ENCODE data around the gene LAGE3. TPM values are rescaled to one million over a fixed set of nuclear protein-coding genes. Genes with fewer than 3 reads are reported as not detected.
A peak's percentile ranks its signal among the peaks of the same experiment; 100 is the strongest.

Gene LAGE3
- total and polyA plus RNA-seq, 10 of the 15 experiments (the other 5 are each of a cell fraction or from before 2014, with no cell fraction given) = 5.3 to 63.7 (median 19.7) TPM

- CTCF ChIA-PET = interaction anchor here (2.1 kb wide), 1 partner anchor 41 kb away, joined by 6 read pairs; no protein-coding TSS in a partner anchor
- no peak for FAIRE-seq
- Histone ChIP-seq H2AFZ (ENCODE audit: control insufficient read depth, low read depth, low read length) (peak overlapping the region; percentile 19; the same call in 1 of the 2 replicates), H3K36me3 (ENCODE audit: control insufficient read depth in 2 of 2, insufficient read depth in 2 of 2, low read length in 1 of 2) (peaks cover 0 to 2% of the 10 kb centered on the region in 2 experiments; a peak in 2 of 4 replicates), H3K79me2 (ENCODE audit: control insufficient read depth, insufficient read depth, low read length) (peaks cover 21% of the 10 kb centered on the region), H3K27ac (ENCODE audit: control insufficient read depth, insufficient read depth) (peak overlapping the region; percentile 42), H3K4me2 (ENCODE audit: control insufficient read depth, insufficient read depth) (peak overlapping the region; percentile 77), H3K9me3 (replicated peaks; ENCODE audit: control insufficient read depth, insufficient read depth, low read length) (no peaks in the 10 kb centered on the region; the same call in 2 of the 3 replicates), H3K4me3 (peak overlapping the region; percentile 64), H3K9ac (ENCODE audit: control insufficient read depth, insufficient read depth, low read length) (peak overlapping the region; percentile 75), H3K4me1 (ENCODE audit: control insufficient read depth, insufficient read depth, low read length) (peaks cover 8% of the 10 kb centered on the region; the same call in 1 of the 2 replicates), H3K27me3 (replicated peaks in 1 of 2; ENCODE audit: control insufficient read depth in 2 of 2, insufficient read depth in 2 of 2, low read length in 1 of 2) (no peaks in the 10 kb centered on the region), H4K20me1 (ENCODE audit: control insufficient read depth, insufficient read depth) (no peaks in the 10 kb centered on the region)
- WGBS (ENCODE audit: insufficient coverage, insufficient replicate concordance, low lambda C conversion rate, missing lambda C conversion rate) = 27% methylated on average over 35 of the region's 35 CpGs
- RAD21 ChIA-PET (ENCODE audit: unreplicated experiment) = interaction anchor here (1.4 to 1.5 kb wide), 2 partner anchors 11 to 41 kb away, joined by 4 read pairs; no protein-coding TSS in a partner anchor
- SMC1A ChIA-PET (ENCODE audit: uncharacterized antibody, unreplicated experiment) = interaction anchor here (1.5 to 1.6 kb wide), 2 partner anchors 9 to 41 kb away, joined by 3 to 7 read pairs; no protein-coding TSS in a partner anchor
- intact Hi-C loops (cut with micrococcal nuclease; ENCODE audit: unreplicated experiment) = no loop called here
- no peak for DNase-seq (ENCODE audit: low read depth, low spot score)
- POLR2A ChIA-PET = interaction anchor here (1.0 to 1.3 kb wide), 3 partner anchors 8 to 25 kb away, joined by 3 to 7 read pairs (median 4); partner anchors contain the start of gene LAGE3
- no TSS peak for BruUV-seq (replicated peaks)
- ATAC-seq = peak; percentile 9
- in situ Hi-C loops (cut with MboI) = no loop called here
- TF ChIP-seq, protein P1, sequence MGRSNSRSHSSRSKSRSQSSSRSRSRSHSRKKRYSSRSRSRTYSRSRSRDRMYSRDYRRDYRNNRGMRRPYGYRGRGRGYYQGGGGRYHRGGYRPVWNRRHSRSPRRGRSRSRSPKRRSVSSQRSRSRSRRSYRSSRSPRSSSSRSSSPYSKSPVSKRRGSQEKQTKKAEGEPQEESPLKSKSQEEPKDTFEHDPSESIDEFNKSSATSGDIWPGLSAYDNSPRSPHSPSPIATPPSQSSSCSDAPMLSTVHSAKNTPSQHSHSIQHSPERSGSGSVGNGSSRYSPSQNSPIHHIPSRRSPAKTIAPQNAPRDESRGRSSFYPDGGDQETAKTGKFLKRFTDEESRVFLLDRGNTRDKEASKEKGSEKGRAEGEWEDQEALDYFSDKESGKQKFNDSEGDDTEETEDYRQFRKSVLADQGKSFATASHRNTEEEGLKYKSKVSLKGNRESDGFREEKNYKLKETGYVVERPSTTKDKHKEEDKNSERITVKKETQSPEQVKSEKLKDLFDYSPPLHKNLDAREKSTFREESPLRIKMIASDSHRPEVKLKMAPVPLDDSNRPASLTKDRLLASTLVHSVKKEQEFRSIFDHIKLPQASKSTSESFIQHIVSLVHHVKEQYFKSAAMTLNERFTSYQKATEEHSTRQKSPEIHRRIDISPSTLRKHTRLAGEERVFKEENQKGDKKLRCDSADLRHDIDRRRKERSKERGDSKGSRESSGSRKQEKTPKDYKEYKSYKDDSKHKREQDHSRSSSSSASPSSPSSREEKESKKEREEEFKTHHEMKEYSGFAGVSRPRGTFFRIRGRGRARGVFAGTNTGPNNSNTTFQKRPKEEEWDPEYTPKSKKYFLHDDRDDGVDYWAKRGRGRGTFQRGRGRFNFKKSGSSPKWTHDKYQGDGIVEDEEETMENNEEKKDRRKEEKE (IDR thresholded peaks at IDR 0.05) = no peak
- TF ChIP-seq, protein P2, sequence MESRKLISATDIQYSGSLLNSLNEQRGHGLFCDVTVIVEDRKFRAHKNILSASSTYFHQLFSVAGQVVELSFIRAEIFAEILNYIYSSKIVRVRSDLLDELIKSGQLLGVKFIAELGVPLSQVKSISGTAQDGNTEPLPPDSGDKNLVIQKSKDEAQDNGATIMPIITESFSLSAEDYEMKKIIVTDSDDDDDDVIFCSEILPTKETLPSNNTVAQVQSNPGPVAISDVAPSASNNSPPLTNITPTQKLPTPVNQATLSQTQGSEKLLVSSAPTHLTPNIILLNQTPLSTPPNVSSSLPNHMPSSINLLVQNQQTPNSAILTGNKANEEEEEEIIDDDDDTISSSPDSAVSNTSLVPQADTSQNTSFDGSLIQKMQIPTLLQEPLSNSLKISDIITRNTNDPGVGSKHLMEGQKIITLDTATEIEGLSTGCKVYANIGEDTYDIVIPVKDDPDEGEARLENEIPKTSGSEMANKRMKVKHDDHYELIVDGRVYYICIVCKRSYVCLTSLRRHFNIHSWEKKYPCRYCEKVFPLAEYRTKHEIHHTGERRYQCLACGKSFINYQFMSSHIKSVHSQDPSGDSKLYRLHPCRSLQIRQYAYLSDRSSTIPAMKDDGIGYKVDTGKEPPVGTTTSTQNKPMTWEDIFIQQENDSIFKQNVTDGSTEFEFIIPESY (IDR thresholded peaks at IDR 0.05) = no peak
- no peak for TF ChIP-seq ATF7 (IDR thresholded peaks at IDR 0.05; ENCODE audit: low read depth)
- TF ChIP-seq, protein P3, sequence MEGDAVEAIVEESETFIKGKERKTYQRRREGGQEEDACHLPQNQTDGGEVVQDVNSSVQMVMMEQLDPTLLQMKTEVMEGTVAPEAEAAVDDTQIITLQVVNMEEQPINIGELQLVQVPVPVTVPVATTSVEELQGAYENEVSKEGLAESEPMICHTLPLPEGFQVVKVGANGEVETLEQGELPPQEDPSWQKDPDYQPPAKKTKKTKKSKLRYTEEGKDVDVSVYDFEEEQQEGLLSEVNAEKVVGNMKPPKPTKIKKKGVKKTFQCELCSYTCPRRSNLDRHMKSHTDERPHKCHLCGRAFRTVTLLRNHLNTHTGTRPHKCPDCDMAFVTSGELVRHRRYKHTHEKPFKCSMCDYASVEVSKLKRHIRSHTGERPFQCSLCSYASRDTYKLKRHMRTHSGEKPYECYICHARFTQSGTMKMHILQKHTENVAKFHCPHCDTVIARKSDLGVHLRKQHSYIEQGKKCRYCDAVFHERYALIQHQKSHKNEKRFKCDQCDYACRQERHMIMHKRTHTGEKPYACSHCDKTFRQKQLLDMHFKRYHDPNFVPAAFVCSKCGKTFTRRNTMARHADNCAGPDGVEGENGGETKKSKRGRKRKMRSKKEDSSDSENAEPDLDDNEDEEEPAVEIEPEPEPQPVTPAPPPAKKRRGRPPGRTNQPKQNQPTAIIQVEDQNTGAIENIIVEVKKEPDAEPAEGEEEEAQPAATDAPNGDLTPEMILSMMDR (IDR thresholded peaks at IDR 0.05 in 2 of 3, conservative IDR thresholded peaks at IDR 0.05 in 1 of 3; ENCODE audit: control insufficient read depth in 2 of 3, extremely low read depth in 1 of 3, insufficient read depth in 1 of 3, low read depth in 3 of 3, low read length in 3 of 3) = no peak
- TF ChIP-seq NR2F1 (conservative IDR thresholded peaks at IDR 0.05) = 0 out of 2 replicates have a peak, but pooled peaks have one; percentile 34
- 0 out of 2 replicates have a peak, but pooled peaks have one; percentile 10 for TF ChIP-seq POLR2A (IDR thresholded peaks at IDR 0.05; ENCODE audit: low read depth, low read length)
- TF ChIP-seq ATF3 (IDR thresholded peaks at IDR 0.05; ENCODE audit: borderline replicate concordance, extremely low read depth, low read depth, low read length) = no peak
Observed at GRCh38 chrX:154486052-154486395, 6.9 kb upstream of the LAGE3 start.

Measured in GM12878 (cell line).